ENCODE measurements around the gene CCDC154.
"Not testable (repeated sequence)": the region's sequence is repeated elsewhere in the genome, so short reads cannot be mapped to it uniquely, and the experiment has no call there.

The CCDC154 gene

DNA sequence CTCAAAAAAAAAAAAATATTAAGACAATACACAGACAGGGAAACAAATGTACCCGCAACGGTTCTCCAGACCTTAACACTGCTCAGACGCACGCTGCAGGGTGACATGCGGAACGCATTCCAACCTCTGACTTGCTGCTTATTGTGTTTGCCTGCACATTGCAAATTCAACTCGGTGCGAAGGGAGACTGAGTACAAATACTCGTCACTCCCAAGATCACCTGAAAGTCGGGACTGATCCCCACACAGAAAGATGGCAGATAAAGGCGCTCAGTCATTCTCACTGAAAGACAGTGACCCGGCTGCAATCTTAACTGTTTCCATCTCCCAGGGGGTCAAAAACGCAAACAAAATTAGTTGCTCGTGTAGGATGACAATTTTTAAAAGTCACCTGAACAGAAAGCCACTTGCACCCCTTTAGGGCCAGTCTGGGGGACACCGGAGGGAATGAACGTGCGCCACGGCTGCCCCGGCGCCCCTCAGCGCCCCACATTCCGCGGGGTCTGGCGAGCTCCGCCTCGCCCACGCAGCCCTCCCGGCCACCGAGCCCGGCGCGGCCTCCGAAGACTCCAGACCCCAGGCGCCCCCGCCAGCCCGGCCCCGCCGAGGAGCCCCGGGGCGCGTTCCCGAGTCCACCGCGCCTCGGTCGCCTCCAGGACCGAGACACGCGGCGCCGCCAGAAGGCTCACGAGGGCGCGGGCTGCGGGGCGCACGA, 29.9 kb upstream of the CCDC154 start:
- DNase-seq: no peak

- no peak for DNase-seq
Observed at GRCh38 chr16:1472974-1473373, 28.6 kb upstream of the CCDC154 start.

- DNase-seq: no peak
Observed at GRCh38 chr16:1471569-1472194, 27.3 kb upstream of the CCDC154 start.

- DNase-seq: no peak
Observed at GRCh38 chr16:1470481-1471251, 26.3 kb upstream of the CCDC154 start.

DNA sequence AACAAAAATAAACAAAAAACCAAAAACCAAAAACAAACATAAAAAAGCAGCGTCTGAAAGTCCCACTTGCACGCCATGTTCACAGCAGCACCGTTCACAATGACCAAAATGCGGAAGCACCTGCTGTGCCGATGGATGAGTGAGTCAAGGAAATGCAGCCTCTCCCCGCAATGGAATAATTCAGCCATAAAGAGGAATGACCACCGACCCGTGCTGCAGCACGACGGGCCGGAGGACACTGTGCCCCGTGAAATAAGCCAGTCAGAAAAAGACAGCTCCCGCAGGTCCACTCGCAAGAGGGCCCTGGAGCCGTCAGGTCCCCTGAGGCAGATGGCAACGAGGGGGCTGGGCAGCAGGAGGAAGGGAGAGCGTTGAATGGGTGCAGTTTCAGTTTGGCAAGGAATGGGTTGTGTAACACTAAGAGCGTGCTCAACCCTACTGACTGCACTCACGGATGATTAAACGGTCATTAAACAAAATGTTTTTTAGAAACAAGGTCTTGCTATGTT, 25.4 kb upstream of the CCDC154 start:
- no peak for DNase-seq

GRCh38 chr16:1469141-1469540, 24.8 kb upstream of the CCDC154 start:
- DNase-seq: not testable (repeated sequence)

GRCh38 chr16:1468426-1468810, 24.1 kb upstream of the CCDC154 start:
- no peak for DNase-seq

- DNase-seq: no peak
Observed at GRCh38 chr16:1466968-1467521, 22.7 kb upstream of the CCDC154 start.

DNA sequence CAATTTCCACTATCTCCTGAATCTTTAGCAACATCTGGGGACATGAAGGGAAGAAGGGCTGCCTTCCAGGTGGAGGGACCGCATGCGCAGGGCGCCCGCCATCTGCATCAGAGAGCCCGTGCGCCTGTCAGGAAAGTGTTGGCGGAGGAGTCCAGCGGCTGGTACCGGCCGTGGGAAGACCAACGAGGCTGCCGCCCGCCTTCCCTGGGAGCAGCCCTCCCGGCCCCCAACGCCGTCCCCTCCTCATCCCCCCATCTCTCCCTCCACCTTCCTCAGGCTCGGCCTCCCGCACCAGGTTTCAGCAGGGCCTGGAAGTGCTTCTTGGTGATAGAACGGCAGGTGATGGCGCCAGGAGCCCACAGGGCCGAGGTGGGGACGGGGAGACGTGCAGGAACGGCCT, 21.7 kb upstream of the CCDC154 start:
- no peak for DNase-seq

DNA sequence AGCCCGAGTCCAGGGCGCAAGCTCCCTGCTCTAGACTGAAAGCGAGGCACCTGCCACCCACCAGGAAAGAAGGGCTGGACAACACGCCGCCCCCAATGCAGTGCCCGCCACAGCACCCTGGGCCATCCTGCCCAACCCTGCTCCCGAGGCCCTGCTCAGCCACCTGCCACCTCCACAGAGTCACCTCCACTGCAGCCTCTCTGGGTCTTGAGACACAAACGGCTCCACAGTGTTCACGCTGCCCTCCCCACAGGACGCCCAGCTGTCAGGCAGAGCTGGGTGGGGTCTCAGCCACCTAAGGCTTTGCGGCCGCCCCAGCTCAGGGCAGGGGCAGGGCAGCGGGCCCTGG, 21.2 kb upstream of the CCDC154 start:
- no peak for DNase-seq

DNA sequence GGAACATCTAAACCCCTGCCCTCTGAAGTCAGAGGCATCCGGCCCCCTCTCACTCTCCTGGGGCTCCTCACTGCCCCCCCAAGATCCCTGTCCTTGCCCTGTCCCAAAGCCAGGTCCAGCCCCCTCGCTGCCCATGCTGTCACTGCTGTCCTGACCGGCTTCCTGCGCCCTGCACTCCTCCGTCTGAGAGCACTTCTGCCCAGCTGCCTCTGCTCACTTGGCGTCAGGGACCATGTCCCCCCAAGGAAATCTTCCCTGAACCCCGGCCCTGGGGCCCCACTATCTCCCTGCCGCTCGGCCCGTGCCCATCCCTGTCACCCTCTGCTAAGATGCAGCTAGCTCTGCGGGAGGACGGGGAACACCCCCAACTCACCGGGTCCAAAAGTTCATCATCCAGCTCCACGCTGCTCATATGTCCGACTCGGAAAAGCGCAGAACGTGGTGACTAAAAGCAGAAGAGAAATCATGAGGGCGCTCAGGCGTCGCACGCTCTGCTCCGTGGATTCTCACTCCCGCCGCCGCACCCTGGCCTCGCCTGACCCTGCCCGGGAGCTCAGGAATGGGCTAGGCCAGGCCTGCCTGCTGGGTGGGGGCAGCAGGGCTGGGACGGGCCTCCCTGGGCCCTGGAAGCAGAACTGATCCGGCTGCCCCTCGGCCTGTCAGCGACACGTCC, 20.7 kb upstream of the CCDC154 start:
- no peak for DNase-seq

GRCh38 chr16:1464196-1464893, 20.0 kb upstream of the CCDC154 start:
- DNase-seq: no peak

- DNase-seq: no peak
Observed at GRCh38 chr16:1461146-1461545, 16.8 kb upstream of the CCDC154 start.

GRCh38 chr16:1460602-1461138, 16.3 kb upstream of the CCDC154 start:
- DNase-seq: no peak

DNA sequence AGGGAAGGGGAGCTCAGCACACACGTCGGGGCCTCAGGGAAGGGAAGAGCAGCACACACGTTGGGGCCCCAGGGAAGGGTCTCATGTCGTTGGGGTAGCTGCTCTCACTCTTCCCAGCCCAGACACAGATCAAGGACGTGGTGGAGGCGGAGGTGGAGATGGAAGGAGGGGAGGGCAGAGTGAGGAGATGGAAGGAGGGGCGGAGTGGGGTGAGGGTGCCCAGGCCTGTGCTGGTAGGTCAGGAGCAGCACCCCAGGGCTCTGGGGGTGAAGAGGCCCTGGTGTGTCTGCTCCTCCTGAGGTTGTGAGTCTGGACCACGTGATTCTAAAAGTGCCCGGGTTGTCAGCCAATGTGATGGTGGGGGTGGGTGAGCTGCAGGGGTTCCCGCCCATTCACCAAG, 15.6 kb upstream of the CCDC154 start:
- DNase-seq: no peak

GRCh38 chr16:1458977-1459341, 14.6 kb upstream of the CCDC154 start:
- no peak for DNase-seq

DNA sequence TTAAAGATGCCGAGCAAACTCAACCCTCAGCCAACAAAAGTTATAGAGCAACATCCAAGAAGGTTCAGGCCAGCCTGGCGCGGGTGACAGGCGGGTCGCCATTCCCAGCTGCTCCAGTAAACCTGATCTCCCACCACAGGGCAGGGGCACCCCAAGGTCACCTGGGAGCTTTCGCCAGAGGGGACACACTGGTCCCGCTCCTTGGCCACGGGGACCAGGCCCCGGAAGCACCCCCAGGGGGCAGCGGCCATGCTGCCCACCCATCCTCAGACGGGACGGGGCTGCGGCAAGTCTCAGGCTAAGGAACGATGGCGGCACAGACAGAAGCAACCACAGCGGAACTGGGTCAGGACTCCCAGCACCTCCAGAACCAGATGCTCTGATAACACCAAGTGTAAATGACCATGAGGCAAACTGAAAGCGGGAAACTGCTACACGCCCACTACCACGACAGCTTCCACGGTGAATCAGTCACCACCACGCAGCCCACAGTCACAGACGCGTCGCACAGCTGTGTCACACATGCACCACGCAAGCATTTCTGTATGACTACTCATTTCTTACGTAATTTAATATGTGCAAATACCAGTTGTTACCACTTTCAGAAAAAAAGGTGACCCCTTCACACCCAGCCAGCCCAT, 14.1 kb upstream of the CCDC154 start:
- DNase-seq: no peak

GRCh38 chr16:1457489-1458245, 13.3 kb upstream of the CCDC154 start:
- no peak for DNase-seq

DNA sequence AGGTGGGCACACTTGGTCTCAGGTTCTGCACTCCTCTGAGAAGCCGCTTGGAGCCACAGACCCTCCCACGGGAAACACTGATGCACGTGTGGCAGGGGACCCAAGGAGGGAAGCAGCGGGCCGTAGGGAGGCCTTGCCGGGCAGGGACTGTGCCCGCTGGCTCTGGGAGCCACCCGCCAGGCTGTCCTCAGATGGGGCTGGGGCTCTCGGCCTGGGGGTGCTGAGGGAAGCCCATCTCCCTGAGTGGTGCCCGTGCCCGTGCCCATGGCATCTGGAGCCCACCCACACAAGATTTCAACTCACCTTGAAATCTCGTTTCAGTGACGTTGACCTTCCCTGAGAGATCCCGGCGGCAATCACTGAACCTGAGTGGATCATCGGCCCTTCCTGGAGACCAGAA, 12.6 kb upstream of the CCDC154 start:
- no peak for DNase-seq

GRCh38 chr16:1455190-1456171, 11.1 kb upstream of the CCDC154 start:
- DNase-seq: no peak
